OCI-LY3 (cell line): ENCODE data around the gene LASP1NB.
"Not testable (repeated sequence)": the region's sequence is repeated elsewhere in the genome, so short reads cannot be mapped to it uniquely, and the experiment has no call there.

ENCODE experiments used
- H2AFZ ChIP-seq: fragments of 200-600, 300-600 bp; shearing (Covaris generic); 2 replicates; pipeline ENCODE4 v1.6.0; 2014; ENCODE audit warnings: antibody characterized with exemption, low read depth, low read length
- H3K27ac ChIP-seq: fragments of 200-600, 300-600 bp; sonication (generic); 2 replicates; pipeline ENCODE4 v1.5.1; 2014; ENCODE audit warnings: mild to moderate bottlenecking, low read length, moderate library complexity, mixed read lengths
- H3K27me3 ChIP-seq: fragments of 200-600, 300-600 bp; sonication (generic); 2 replicates; pipeline ENCODE4 v1.6.1; 2014; ENCODE audit warnings: low read depth, low read length, mixed read lengths
- H3K36me3 ChIP-seq: fragments of 200-600, 300-600 bp; sonication (generic); replicated peaks from 2 replicates; pipeline ENCODE3; 2014; ENCODE audit warnings: low read depth, low read length, mixed read lengths
- H3K4me1 ChIP-seq: fragments of 300-600, 200-600 bp; sonication (generic); 2 replicates; pipeline ENCODE4 v1.6.1; 2014; ENCODE audit warnings: low read length, mixed read lengths
- H3K4me2 ChIP-seq: fragments of 200-600, 300-600 bp; sonication (generic); 2 replicates; pipeline ENCODE4 v1.6.1; 2014; ENCODE audit warnings: low read length, mixed read lengths
- H3K4me3 ChIP-seq: fragments of 300-600, 200-600 bp; sonication (generic); 2 replicates; pipeline ENCODE4 v1.5.1; 2014; ENCODE audit warnings: antibody characterized with exemption, mild to moderate bottlenecking, low read length, moderate library complexity
- H3K79me2 ChIP-seq: fragments of 300-600, 200-600 bp; shearing (Covaris generic); 2 replicates; pipeline ENCODE4 v1.6.1; 2014; ENCODE audit warnings: mild to moderate bottlenecking, low read length, mixed read lengths
- H3K9ac ChIP-seq: fragments of 300-600, 200-600 bp; shearing (Covaris generic); 2 replicates; pipeline ENCODE4 v1.6.0; 2014; ENCODE audit warnings: mild to moderate bottlenecking, low read length, moderate library complexity
- H3K9me3 ChIP-seq: fragments of 200-600, 300-600 bp; shearing (Covaris generic); 2 replicates; pipeline ENCODE4 v1.6.1; 2014; ENCODE audit warnings: low read length, mixed read lengths; ENCODE audit not compliant: insufficient read depth
- H4K20me1 ChIP-seq: fragments of 200-600, 300-600 bp; sonication (generic); 2 replicates; pipeline ENCODE4 v1.6.1; 2016; ENCODE audit warnings: low read length, mixed read lengths; ENCODE audit not compliant: insufficient read depth
- EZH2phosphoT487 ChIP-seq: fragments of 200-600 bp; shearing (Covaris generic); IDR thresholded peaks from 2 replicates; pipeline ENCODE4 v1.6.1; 2018; ENCODE audit warnings: antibody characterized with exemption, mixed run types, low read depth
- TF ChIP-seq, protein P1 (sequence below): fragments of 200-600, 300-600 bp; sonication (generic); IDR thresholded peaks from 2 replicates; pipeline ENCODE4 v1.5.1; 2014; ENCODE audit warnings: antibody characterized with exemption, low read length, low read depth

Gene LASP1NB

DNA sequence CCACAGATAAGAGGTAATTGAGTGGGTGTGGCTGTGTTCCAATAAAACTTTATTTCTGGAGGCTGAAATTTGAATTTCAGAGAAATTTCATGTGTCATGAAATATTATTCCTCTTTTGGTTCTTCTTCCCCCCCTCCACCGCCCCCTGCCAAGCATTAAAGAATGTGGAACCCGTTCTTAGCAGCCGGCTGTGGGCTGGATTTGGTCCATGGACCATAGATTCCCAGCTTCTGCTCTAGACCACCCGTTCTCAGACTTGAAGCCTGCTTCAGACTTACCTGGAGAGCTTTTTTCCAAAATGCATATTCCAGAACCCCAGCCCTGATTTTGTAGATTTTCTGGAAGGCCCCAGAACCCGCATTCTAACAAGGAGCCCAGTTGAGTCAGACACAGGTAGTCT lies 15.1 kb upstream of the LASP1NB start:
- Histone ChIP-seq H3K4me1 (peaks cover 5% of the 10 kb centered on the region; the same call in 1 of the 2 replicates), H3K36me3 (peaks cover 5% of the 10 kb centered on the region), H3K4me3 (no peak overlapping the region), H2AFZ (no peak overlapping the region), H3K9me3 (no peaks in the 10 kb centered on the region), H3K27me3 (no peaks in the 10 kb centered on the region), H3K9ac (no peak overlapping the region), H3K4me2 (no peak overlapping the region), H3K79me2 (no peaks in the 10 kb centered on the region), H3K27ac (no peak overlapping the region), H4K20me1 (no peaks in the 10 kb centered on the region)
- TF ChIP-seq EZH2phosphoT487, result no peak
- TF ChIP-seq, protein P1, sequence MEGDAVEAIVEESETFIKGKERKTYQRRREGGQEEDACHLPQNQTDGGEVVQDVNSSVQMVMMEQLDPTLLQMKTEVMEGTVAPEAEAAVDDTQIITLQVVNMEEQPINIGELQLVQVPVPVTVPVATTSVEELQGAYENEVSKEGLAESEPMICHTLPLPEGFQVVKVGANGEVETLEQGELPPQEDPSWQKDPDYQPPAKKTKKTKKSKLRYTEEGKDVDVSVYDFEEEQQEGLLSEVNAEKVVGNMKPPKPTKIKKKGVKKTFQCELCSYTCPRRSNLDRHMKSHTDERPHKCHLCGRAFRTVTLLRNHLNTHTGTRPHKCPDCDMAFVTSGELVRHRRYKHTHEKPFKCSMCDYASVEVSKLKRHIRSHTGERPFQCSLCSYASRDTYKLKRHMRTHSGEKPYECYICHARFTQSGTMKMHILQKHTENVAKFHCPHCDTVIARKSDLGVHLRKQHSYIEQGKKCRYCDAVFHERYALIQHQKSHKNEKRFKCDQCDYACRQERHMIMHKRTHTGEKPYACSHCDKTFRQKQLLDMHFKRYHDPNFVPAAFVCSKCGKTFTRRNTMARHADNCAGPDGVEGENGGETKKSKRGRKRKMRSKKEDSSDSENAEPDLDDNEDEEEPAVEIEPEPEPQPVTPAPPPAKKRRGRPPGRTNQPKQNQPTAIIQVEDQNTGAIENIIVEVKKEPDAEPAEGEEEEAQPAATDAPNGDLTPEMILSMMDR, result no peak

- Histone ChIP-seq H3K9me3 (no peaks in the 10 kb centered on the region), H3K9ac (no peak overlapping the region)
These were observed 14.2 kb upstream of the LASP1NB start for GRCh38 chr17:38911081-38911730.

GRCh38 chr17:38911731-38912081 lies 13.7 kb upstream of the LASP1NB start:
- not testable (repeated sequence) for H4K20me1 ChIP-seq, H3K9me3 ChIP-seq, H3K27me3 ChIP-seq, H3K4me3 ChIP-seq, H2AFZ ChIP-seq, H3K79me2 ChIP-seq, H3K4me1 ChIP-seq, H3K4me2 ChIP-seq, H3K27ac ChIP-seq, H3K9ac ChIP-seq
- H3K36me3 ChIP-seq, result peaks cover 11% of the 10 kb centered on the region

More at GRCh38 chr17:38911081-38911730, 14.2 kb upstream of the LASP1NB start:
- Histone ChIP-seq H3K4me2 (no peak overlapping the region), H3K36me3 (peaks cover 11% of the 10 kb centered on the region), H4K20me1 (no peaks in the 10 kb centered on the region), H3K27me3 (no peaks in the 10 kb centered on the region), H3K4me3 (no peak overlapping the region), H2AFZ (no peak overlapping the region), H3K27ac (no peak overlapping the region), H3K79me2 (no peaks in the 10 kb centered on the region), H3K4me1 (peaks cover 5% of the 10 kb centered on the region; the same call in 1 of the 2 replicates)
- TF ChIP-seq, protein P1, result no peak
- no peak for TF ChIP-seq EZH2phosphoT487

- H3K4me3 ChIP-seq, result no peak overlapping the region
- peaks cover 5% of the 10 kb centered on the region; the same call in 1 of the 2 replicates for H3K4me1 ChIP-seq
- no peak overlapping the region for H3K9ac ChIP-seq
- no peaks in the 10 kb centered on the region for H3K9me3 ChIP-seq
- TF ChIP-seq, protein P1, result no peak
- TF ChIP-seq EZH2phosphoT487, result no peak
- H4K20me1 ChIP-seq, result no peaks in the 10 kb centered on the region
- H3K4me2 ChIP-seq, result no peak overlapping the region
- H3K79me2 ChIP-seq, result no peaks in the 10 kb centered on the region
- no peaks in the 10 kb centered on the region for H3K27me3 ChIP-seq
- H2AFZ ChIP-seq, result no peak overlapping the region
- H3K27ac ChIP-seq, result no peak overlapping the region
- peaks cover 12% of the 10 kb centered on the region for H3K36me3 ChIP-seq
These were observed 13.1 kb upstream of the LASP1NB start for GRCh38 chr17:38912221-38912813.
